ENCODE results near the gene TCERG1L.

The TCERG1L gene

DNA sequence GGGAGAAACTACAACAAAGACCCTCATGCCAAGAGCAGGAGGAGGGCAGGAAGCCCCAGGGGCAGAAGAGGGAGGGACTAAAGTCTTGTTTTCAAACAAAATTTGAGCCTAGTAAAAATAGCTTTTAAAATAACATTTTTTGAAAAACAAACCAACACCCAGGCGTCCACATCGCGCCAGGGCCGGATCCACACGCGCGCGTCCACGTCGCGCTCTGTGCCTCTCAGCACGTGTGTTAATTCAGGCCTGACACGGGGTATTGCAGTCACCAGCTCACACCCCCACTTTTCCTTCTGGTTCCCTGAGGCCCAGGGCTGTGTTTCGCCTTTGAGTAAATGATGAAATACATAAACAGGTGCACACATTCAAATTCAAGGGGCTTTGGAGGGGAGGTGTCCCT, 196.2 kb downstream of the TCERG1L start:
- TF ChIP-seq, protein P1, sequence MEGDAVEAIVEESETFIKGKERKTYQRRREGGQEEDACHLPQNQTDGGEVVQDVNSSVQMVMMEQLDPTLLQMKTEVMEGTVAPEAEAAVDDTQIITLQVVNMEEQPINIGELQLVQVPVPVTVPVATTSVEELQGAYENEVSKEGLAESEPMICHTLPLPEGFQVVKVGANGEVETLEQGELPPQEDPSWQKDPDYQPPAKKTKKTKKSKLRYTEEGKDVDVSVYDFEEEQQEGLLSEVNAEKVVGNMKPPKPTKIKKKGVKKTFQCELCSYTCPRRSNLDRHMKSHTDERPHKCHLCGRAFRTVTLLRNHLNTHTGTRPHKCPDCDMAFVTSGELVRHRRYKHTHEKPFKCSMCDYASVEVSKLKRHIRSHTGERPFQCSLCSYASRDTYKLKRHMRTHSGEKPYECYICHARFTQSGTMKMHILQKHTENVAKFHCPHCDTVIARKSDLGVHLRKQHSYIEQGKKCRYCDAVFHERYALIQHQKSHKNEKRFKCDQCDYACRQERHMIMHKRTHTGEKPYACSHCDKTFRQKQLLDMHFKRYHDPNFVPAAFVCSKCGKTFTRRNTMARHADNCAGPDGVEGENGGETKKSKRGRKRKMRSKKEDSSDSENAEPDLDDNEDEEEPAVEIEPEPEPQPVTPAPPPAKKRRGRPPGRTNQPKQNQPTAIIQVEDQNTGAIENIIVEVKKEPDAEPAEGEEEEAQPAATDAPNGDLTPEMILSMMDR (IDR thresholded peaks at IDR 0.05) = no peak
- Histone ChIP-seq H3K9ac (no peak overlapping the region), H3K27ac (no peak overlapping the region)

DNA sequence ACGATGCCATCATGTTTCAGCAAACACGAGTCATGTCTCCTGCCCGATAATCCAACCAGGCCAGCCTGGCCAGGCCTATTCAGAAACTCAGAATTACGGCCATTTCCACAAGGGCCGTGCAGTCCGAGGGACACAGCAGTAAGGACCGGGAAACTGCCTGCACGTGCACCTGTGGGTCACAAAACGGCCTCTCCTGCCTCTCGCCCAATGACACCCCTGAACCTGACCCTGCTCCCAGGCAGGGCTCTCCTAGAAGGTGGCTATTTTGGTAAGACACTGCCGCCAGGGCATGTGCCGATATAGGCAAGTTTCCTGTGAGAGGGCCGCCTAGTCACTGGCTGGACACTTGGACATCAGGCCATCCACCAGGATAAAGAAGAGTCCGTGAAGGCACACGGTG, 196.7 kb downstream of the TCERG1L start:
- Histone ChIP-seq H3K27ac (no peak overlapping the region), H3K9me3 (ENCODE audit: control insufficient read depth, low read length) (no peaks in the 10 kb centered on the region), H3K9ac (no peak overlapping the region), H3K4me2 (ENCODE audit: low read length) (no peak overlapping the region), H3K4me1 (peaks cover 5% of the 10 kb centered on the region), H3K4me3 (ENCODE audit: low read depth, low read length) (no peak overlapping the region), H2AFZ (no peak overlapping the region), H3K36me3 (ENCODE audit: control insufficient read depth, insufficient read depth, low read length) (no peaks in the 10 kb centered on the region), H3K79me2 (no peaks in the 10 kb centered on the region), H3K27me3 (ENCODE audit: control insufficient read depth, insufficient read depth, low read length) (no peaks in the 10 kb centered on the region)
- TF ChIP-seq, protein P1 (IDR thresholded peaks at IDR 0.05) = no peak

More for the DNA sequence above, 196.2 kb downstream of the TCERG1L start:
- Histone ChIP-seq H3K27me3 (ENCODE audit: control insufficient read depth, insufficient read depth, low read length) (no peaks in the 10 kb centered on the region), H3K36me3 (ENCODE audit: control insufficient read depth, insufficient read depth, low read length) (no peaks in the 10 kb centered on the region), H3K79me2 (no peaks in the 10 kb centered on the region), H3K4me1 (peaks cover 2% of the 10 kb centered on the region), H3K4me2 (ENCODE audit: low read length) (no peak overlapping the region), H3K4me3 (ENCODE audit: low read depth, low read length) (no peak overlapping the region), H2AFZ (no peak overlapping the region), H3K9me3 (ENCODE audit: control insufficient read depth, low read length) (no peaks in the 10 kb centered on the region)

DNA sequence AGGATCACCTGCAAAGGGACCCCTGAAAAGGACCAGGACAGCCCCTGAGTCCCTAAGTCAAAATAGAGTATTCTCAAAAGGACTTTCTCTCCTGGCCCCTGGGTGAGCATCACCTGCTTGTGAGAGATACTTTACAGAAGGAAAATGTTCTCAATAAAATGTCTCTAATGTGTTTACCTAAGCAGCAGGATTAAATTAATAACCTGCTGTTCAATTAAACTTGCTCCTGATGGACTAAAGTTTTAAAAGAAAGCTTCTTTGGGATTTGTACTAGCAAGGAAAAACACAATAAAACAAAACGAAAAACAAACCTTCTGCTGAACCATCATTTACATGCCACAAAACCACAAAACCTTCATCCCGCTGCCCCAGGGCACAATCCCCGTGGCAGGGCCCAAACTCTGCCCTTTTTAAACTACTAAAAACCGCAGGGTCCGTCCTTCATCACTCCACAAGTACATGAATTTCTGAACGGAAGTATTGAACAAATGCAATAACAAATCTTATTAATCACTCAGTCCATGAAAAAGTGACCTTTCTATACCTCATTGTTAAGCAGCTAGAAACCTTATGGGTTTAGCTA, 197.7 kb downstream of the TCERG1L start:
- Histone ChIP-seq H3K79me2 (no peaks in the 10 kb centered on the region), H3K36me3 (ENCODE audit: control insufficient read depth, insufficient read depth, low read length) (no peaks in the 10 kb centered on the region), H3K27me3 (ENCODE audit: control insufficient read depth, insufficient read depth, low read length) (no peaks in the 10 kb centered on the region), H3K9me3 (ENCODE audit: control insufficient read depth, low read length) (no peaks in the 10 kb centered on the region), H3K4me2 (ENCODE audit: low read length) (no peak overlapping the region), H3K4me3 (ENCODE audit: low read depth, low read length) (no peak overlapping the region), H3K4me1 (peaks cover 5% of the 10 kb centered on the region), H2AFZ (no peak overlapping the region), H3K27ac (no peak overlapping the region), H3K9ac (no peak overlapping the region)
- TF ChIP-seq, protein P1 (IDR thresholded peaks at IDR 0.05) = no peak

DNA sequence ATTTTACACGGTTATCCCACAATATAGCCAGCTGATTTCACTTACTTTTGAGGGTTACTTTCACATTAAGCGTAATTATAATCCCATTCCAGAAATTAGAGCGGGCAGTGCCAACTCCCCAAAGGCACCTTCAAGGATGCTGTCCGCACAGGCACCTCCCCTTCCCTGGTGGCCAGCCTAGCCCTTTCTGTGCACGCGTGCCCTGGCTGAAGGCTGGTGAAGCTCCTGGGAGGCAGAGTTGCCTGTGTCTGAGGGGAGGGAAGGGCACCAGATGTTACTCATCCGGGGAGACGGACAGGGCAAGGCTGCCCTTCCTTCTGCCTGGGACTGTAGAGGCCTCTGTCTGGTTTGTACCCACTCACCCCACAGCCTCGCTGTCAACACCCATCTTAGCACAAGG, 198.4 kb downstream of the TCERG1L start:
- Histone ChIP-seq H3K4me2 (ENCODE audit: low read length) (no peak overlapping the region), H3K9me3 (ENCODE audit: control insufficient read depth, low read length) (no peaks in the 10 kb centered on the region), H3K4me3 (ENCODE audit: low read depth, low read length) (no peak overlapping the region), H2AFZ (no peak overlapping the region), H3K27ac (no peak overlapping the region), H3K79me2 (no peaks in the 10 kb centered on the region), H3K27me3 (ENCODE audit: control insufficient read depth, insufficient read depth, low read length) (no peaks in the 10 kb centered on the region), H3K9ac (no peak overlapping the region), H3K4me1 (peaks cover 5% of the 10 kb centered on the region), H3K36me3 (ENCODE audit: control insufficient read depth, insufficient read depth, low read length) (no peaks in the 10 kb centered on the region)
- TF ChIP-seq, protein P1 (IDR thresholded peaks at IDR 0.05) = no peak

DNA sequence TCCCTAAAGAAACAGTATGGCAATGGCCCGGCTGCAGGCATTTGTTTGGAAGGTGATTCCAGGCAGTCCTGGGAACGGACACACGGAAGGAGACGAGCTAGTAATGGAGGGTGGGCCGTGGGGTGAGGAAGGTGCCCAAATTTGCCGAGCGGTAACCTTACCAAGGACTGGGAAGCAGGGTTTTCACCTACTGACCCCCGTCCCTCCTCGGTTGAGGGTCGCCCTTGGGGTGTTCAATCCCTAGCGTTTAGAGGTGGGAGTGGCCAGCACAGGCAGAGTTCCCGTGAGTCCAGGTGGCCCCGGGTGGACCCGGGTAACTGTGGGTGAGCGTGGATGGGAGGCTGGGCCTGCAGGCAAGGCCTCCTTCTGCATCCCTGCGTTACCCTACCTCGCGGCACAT, 198.8 kb downstream of the TCERG1L start:
- no peak overlapping the region for H3K9ac ChIP-seq
- peaks cover 5% of the 10 kb centered on the region for H3K4me1 ChIP-seq
- H3K9me3 ChIP-seq (ENCODE audit: control insufficient read depth, low read length) = no peaks in the 10 kb centered on the region
- H3K79me2 ChIP-seq = no peaks in the 10 kb centered on the region
- no peak overlapping the region for H3K27ac ChIP-seq
- H2AFZ ChIP-seq = no peak overlapping the region
- no peak overlapping the region for H3K4me2 ChIP-seq (ENCODE audit: low read length)
- TF ChIP-seq, protein P1 (IDR thresholded peaks at IDR 0.05) = no peak
- no peaks in the 10 kb centered on the region for H3K36me3 ChIP-seq (ENCODE audit: control insufficient read depth, insufficient read depth, low read length)
- no peaks in the 10 kb centered on the region for H3K27me3 ChIP-seq (ENCODE audit: control insufficient read depth, insufficient read depth, low read length)
- H3K4me3 ChIP-seq (ENCODE audit: low read depth, low read length) = no peak overlapping the region
